Occipital lobe (tissue), 3 donors: ENCODE data around the gene PTPRH. TPM values are rescaled to one million over a fixed set of nuclear protein-coding genes. Genes with fewer than 3 reads are reported as not detected.

Experiments used
- DNase-seq: peaks from one replicate; lab custom pipeline; 2025; lab: John Stamatoyannopoulos, UW
- small RNA-seq: library from RNA; depleted of rRNA; stranded (forward); fragments of <200 nt; gene quantifications from one replicate; pipeline ENCODE3, GENCODE V24; 2014
- total RNA-seq: library from RNA; depleted of rRNA; stranded (reverse); fragments of >200 nt; gene quantifications from one replicate; pipeline ENCODE4 v1.2.3, GENCODE V29; 2014

Gene PTPRH
- total RNA-seq, 1 donor from 2014 or later, result 0.47 TPM

DNA sequence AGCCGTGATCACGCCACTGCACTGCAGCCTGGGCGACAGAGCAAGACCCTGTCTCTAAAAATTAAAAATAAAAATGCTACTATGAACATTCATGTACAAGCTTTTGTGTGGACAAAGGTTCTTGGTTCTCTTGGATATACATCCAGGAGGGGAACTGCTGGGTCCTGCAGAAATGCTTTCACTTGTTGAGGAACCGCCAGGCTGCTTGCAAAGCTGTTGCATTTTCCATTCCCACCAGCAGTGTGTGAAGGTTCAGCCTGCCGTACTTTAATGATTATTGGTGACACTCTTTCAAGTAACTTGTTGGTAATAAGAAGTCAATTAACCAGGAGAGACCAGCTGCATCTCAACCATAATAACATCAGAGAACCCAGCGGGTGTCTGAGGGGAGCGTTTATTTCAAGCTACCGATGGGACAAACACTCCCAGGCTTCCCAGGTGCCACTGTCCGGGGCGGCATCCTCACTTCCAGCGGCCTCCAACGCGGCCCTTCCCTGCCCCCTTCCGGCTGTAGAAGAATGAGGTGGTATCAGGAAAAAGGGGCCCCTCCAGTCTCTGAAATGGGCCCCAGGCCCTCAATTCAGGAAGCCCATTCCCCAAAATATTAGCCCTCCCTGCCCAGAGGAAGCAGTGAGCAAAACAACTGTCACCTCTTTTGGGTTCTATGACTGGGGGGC is 76.7 kb downstream of the PTPRH start:
- no peak for DNase-seq

GRCh38 chr19:55131421-55131820 is 77.9 kb downstream of the PTPRH start:
- DNase-seq, result no peak

Small RNAs within 50 kb of the gene (small RNA-seq; reads per million reads assigned to genes)
- gene MIR6802 (0.09 reads per million), gene MIR6803 (not detected), gene MIR6804 (not detected), gene RF01210 (not detected)

Other genes with a start within 250 kb of the PTPRH start
- 2.0 TPM for gene NLRP2, start 243.1 kb downstream of the PTPRH start, total RNA-seq
- 0.47 TPM for gene GP6, start 171.2 kb downstream of the PTPRH start, total RNA-seq
- gene RDH13, start 146.4 kb downstream of the PTPRH start, total RNA-seq, result 15.0 TPM
- 0.62 TPM for gene EPS8L1, start 133.6 kb downstream of the PTPRH start, total RNA-seq
- gene PPP1R12C, start 91.9 kb downstream of the PTPRH start, total RNA-seq, result 20.7 TPM
- not detected for gene TNNT1, start 60.3 kb downstream of the PTPRH start, total RNA-seq
- gene TNNI3, start 51.8 kb downstream of the PTPRH start, total RNA-seq, result not detected
- 0.31 TPM for gene DNAAF3, start 42.9 kb downstream of the PTPRH start, total RNA-seq
- 36.8 TPM for gene SYT5, start 29.2 kb downstream of the PTPRH start, total RNA-seq
- 0.78 TPM for gene TMEM86B, start 19.3 kb upstream of the PTPRH start, total RNA-seq
- 11.4 TPM for gene PPP6R1, start 49.5 kb upstream of the PTPRH start, total RNA-seq
- 23.4 TPM for gene HSPBP1, start 70.6 kb upstream of the PTPRH start, total RNA-seq
- gene BRSK1, start 74.5 kb upstream of the PTPRH start, total RNA-seq, result 67.1 TPM
- 0.47 TPM for gene TMEM150B, start 115.8 kb upstream of the PTPRH start, total RNA-seq
- 6.9 TPM for gene KMT5C, start 130.4 kb upstream of the PTPRH start, total RNA-seq
- not detected for gene COX6B2, start 145.2 kb upstream of the PTPRH start, total RNA-seq
- not detected for gene GARIN5B, start 153.8 kb upstream of the PTPRH start, total RNA-seq
- 0.16 TPM for gene IL11, start 161.0 kb upstream of the PTPRH start, total RNA-seq
- gene TMEM190, start 167.3 kb upstream of the PTPRH start, total RNA-seq, result not detected
- gene TMEM238, start 174.8 kb upstream of the PTPRH start, total RNA-seq, result not detected
- gene RPL28, start 176.4 kb upstream of the PTPRH start, total RNA-seq, result 112 TPM
- gene UBE2S, start 198.3 kb upstream of the PTPRH start, total RNA-seq, result 35.9 TPM
- 4.2 TPM for gene SHISA7, start 233.8 kb upstream of the PTPRH start, total RNA-seq